ENCODE data around the gene PTGS1.

GRCh38 chr9:122367065-122367464, 3.8 kb upstream of the PTGS1 start:
- TF ChIP-seq CTCF (IDR thresholded peaks at IDR 0.05) (no peak), POLR2A (IDR thresholded peaks at IDR 0.05) (no peak), EP300 (IDR thresholded peaks at IDR 0.05) (no peak)
